Body of pancreas (tissue), 4 donors: ENCODE results near the gene VEZF1.

Experiments
- POLR2A ChIP-seq, 3 donors: fragments of 450-650 bp; IDR thresholded peaks; one replicate each; pipeline ENCODE4 v1.6.1; 2016; ENCODE audit warnings: antibody characterized with exemption in 3 of 3, mild to moderate bottlenecking in 2 of 3
- TF ChIP-seq, protein P1 (sequence below), 7 experiments: fragments of 450-650 bp in 4 of 7; fragments of 200-600 bp in 3 of 7; sonication (generic) in 3 of 7; IDR thresholded peaks; one replicate each; pipeline ENCODE4 v1.5.1; 2016 to 2019; ENCODE audit warnings: antibody characterized with exemption in 7 of 7

DNA sequence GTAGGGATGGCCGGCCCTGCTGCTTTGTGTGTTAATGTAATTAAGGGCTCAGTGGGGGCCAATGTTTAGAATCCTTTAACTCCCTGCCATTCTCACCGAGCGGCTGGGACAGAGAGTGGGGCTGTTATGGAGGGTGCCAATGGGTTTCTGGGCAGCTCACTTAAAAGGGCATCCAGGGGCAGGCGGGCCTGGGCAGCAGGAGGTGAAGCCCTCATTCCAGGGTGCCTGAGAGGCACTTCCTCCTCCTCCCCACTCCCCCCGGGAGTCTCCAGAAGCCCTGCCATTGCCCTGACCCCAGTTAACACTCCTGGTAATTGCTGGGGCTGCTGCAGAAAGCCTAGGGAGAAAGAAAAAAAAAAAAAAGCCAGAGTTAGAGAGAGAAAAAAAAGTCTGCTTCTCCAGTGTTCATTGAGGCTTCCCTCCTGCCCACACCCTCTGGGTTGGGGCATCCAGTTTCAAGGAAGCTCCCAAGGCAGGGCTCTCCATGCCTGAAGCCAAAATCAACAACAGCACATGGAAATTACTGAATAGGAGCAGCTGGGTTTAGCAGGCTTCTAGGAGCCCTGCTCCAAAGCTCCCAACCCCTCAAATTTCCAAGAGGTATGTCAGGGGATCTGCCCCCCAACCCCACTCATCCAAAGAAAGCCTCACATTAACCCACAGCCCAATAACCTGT, 60.9 kb downstream of the VEZF1 start:
- TF ChIP-seq, protein P1, sequence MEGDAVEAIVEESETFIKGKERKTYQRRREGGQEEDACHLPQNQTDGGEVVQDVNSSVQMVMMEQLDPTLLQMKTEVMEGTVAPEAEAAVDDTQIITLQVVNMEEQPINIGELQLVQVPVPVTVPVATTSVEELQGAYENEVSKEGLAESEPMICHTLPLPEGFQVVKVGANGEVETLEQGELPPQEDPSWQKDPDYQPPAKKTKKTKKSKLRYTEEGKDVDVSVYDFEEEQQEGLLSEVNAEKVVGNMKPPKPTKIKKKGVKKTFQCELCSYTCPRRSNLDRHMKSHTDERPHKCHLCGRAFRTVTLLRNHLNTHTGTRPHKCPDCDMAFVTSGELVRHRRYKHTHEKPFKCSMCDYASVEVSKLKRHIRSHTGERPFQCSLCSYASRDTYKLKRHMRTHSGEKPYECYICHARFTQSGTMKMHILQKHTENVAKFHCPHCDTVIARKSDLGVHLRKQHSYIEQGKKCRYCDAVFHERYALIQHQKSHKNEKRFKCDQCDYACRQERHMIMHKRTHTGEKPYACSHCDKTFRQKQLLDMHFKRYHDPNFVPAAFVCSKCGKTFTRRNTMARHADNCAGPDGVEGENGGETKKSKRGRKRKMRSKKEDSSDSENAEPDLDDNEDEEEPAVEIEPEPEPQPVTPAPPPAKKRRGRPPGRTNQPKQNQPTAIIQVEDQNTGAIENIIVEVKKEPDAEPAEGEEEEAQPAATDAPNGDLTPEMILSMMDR (IDR thresholded peaks at IDR 0.05): no peak
- no peak for TF ChIP-seq POLR2A (IDR thresholded peaks at IDR 0.05)
